SK-N-SH treated with all-trans-retinoic acid at 6 μM for 48 hours (cell line): ENCODE data around the gene SRP72.
A peak's percentile ranks its signal among the peaks of the same experiment; 100 is the strongest.

ENCODE experiments used
- ATAC-seq: fragments of 200-7000 bp; cut with Tn5 transposase; 3 replicates; pipeline ENCODE4 v1.9.1; 2020; ENCODE audit warnings: mild to moderate bottlenecking, moderate library complexity
- ARNTL ChIP-seq: fragments of 450-650 bp; formaldehyde crosslinking; IDR thresholded peaks from 2 replicates; pipeline ENCODE4 v1.5.0; 2020; ENCODE audit warnings: low read depth, mild to moderate bottlenecking, moderate library complexity, borderline replicate concordance
- BACH2 ChIP-seq: fragments of 250-450 bp; sonication (Bioruptor Pico); IDR thresholded peaks from 2 replicates; pipeline ENCODE4 v1.9.0; 2021; ENCODE audit warnings: mild to moderate bottlenecking, borderline replicate concordance
- CREB5 ChIP-seq: fragments of 250-450 bp; sonication (Bioruptor Pico); IDR thresholded peaks from 2 replicates; pipeline ENCODE4 v1.5.1; 2020; ENCODE audit warnings: low read depth, mild to moderate bottlenecking, moderate library complexity
- CSDC2 ChIP-seq: fragments of 250-450 bp; sonication (Bioruptor Pico); IDR thresholded peaks from 2 replicates; pipeline ENCODE4 v1.5.0; 2020; ENCODE audit warnings: mild to moderate bottlenecking, moderate library complexity
- CSRNP3 ChIP-seq: fragments of 250-450 bp; sonication (Bioruptor Pico); IDR thresholded peaks from 2 replicates; pipeline ENCODE4 v1.5.1; 2021; ENCODE audit warnings: mild to moderate bottlenecking, moderate library complexity
- ESRRG ChIP-seq: fragments of 250-450 bp; sonication (Bioruptor Pico); IDR thresholded peaks from 2 replicates; pipeline ENCODE4 v1.6.1; 2021; ENCODE audit warnings: mild to moderate bottlenecking
- GLIS3 ChIP-seq: fragments of 250-450 bp; sonication (Bioruptor Pico); IDR thresholded peaks from 2 replicates; pipeline ENCODE4 v1.5.0; 2020; ENCODE audit warnings: mild to moderate bottlenecking, moderate library complexity
- ISL1 ChIP-seq: fragments of 250-450 bp; sonication (Bioruptor Pico); IDR thresholded peaks from 2 replicates; pipeline ENCODE4 v2.1.2; 2022; ENCODE audit warnings: mild to moderate bottlenecking, moderate library complexity
- OSR1 ChIP-seq: fragments of 250-450 bp; sonication (Bioruptor Pico); IDR thresholded peaks from 2 replicates; pipeline ENCODE4 v1.8.0; 2022; ENCODE audit warnings: moderate library complexity, mild to moderate bottlenecking, inconsistent platforms
- PATZ1 ChIP-seq: fragments of 250-450 bp; sonication (Bioruptor Pico); IDR thresholded peaks from 2 replicates; pipeline ENCODE4 v1.8.0; 2020; ENCODE audit warnings: mild to moderate bottlenecking, moderate library complexity, borderline replicate concordance
- POU6F1 ChIP-seq: fragments of 250-450 bp; sonication (Bioruptor Pico); IDR thresholded peaks from 2 replicates; pipeline ENCODE4 v1.8.0; 2021; ENCODE audit warnings: low read depth, mild to moderate bottlenecking, moderate library complexity, borderline replicate concordance
- PPARA ChIP-seq: fragments of 250-450 bp; sonication (Bioruptor Pico); IDR thresholded peaks from 2 replicates; pipeline ENCODE4 v1.5.0; 2020; ENCODE audit warnings: mild to moderate bottlenecking, borderline replicate concordance
- RARB ChIP-seq: fragments of 250-450 bp; sonication (Bioruptor Pico); IDR thresholded peaks from 2 replicates; pipeline ENCODE4 v1.8.0; 2021; ENCODE audit warnings: mild to moderate bottlenecking, moderate library complexity
- SNAI2 ChIP-seq: fragments of 250-450 bp; sonication (Bioruptor Pico); IDR thresholded peaks from 2 replicates; pipeline ENCODE4 v1.5.0; 2020; ENCODE audit warnings: mild to moderate bottlenecking, moderate library complexity
- TCF4 ChIP-seq: fragments of 250-450 bp; sonication (Bioruptor Pico); IDR thresholded peaks from 2 replicates; pipeline ENCODE4 v1.8.0; 2021; ENCODE audit warnings: mild to moderate bottlenecking, moderate library complexity, borderline replicate concordance
- TOX ChIP-seq: fragments of 250-450 bp; sonication (Bioruptor Pico); IDR thresholded peaks from 2 replicates; pipeline ENCODE4 v1.8.0; 2021; ENCODE audit warnings: mild to moderate bottlenecking, moderate library complexity, borderline replicate concordance
- TSHZ2 ChIP-seq: fragments of 250-450 bp; sonication (Bioruptor Pico); IDR thresholded peaks from 2 replicates; pipeline ENCODE4 v1.5.0; 2020; ENCODE audit warnings: mild to moderate bottlenecking, moderate library complexity
- ZC3H10 ChIP-seq: fragments of 250-450 bp; sonication (Bioruptor Pico); IDR thresholded peaks from 2 replicates; pipeline ENCODE4 v1.5.1; 2021; ENCODE audit warnings: mild to moderate bottlenecking, moderate library complexity
- ZNF565 ChIP-seq: fragments of 450-650 bp; formaldehyde crosslinking; conservative IDR thresholded peaks from 2 replicates; pipeline ENCODE4 v1.5.0; 2020; ENCODE audit warnings: low read depth, mild to moderate bottlenecking, moderate library complexity
- ZNF70 ChIP-seq: fragments of 450-650 bp; formaldehyde crosslinking; IDR thresholded peaks from 2 replicates; pipeline ENCODE4 v1.5.0; 2020; ENCODE audit warnings: mild to moderate bottlenecking, moderate library complexity
- ZNF8 ChIP-seq: fragments of 450-650 bp; formaldehyde crosslinking; IDR thresholded peaks from 2 replicates; pipeline ENCODE4 v1.5.0; 2020; ENCODE audit warnings: mild to moderate bottlenecking, moderate library complexity

SRP72 gene

GRCh38 chr4:56430203-56430602 lies 37.2 kb upstream of the SRP72 start:
- no peak for ATAC-seq
- TF ChIP-seq CSDC2 (no peak), ESRRG (CRISPR knock-in tag) (no peak), PATZ1 (CRISPR knock-in tag) (no peak)

GRCh38 chr4:56433280-56433679 lies 34.1 kb upstream of the SRP72 start:
- TF ChIP-seq TSHZ2 (CRISPR knock-in tag) (no peak), CSRNP3 (CRISPR knock-in tag) (no peak), GLIS3 (CRISPR knock-in tag) (no peak), OSR1 (no peak), CREB5 (CRISPR knock-in tag) (no peak), SNAI2 (CRISPR knock-in tag) (no peak), ZNF565 (CRISPR knock-in tag) (no peak), ZNF8 (CRISPR knock-in tag) (no peak), TOX (CRISPR knock-in tag) (no peak)
- TF ChIP-seq, all 23 proteins: peak for 0
- ATAC-seq: no peak

- TF ChIP-seq POU6F1 (CRISPR knock-in tag) (no peak), TCF4 (CRISPR knock-in tag) (no peak), PATZ1 (CRISPR knock-in tag) (no peak), ISL1 (no peak), ZNF8 (CRISPR knock-in tag) (no peak), ESRRG (CRISPR knock-in tag) (no peak), RARB (CRISPR knock-in tag) (no peak), GLIS3 (CRISPR knock-in tag) (no peak), BACH2 (CRISPR knock-in tag) (no peak), CREB5 (CRISPR knock-in tag) (no peak), OSR1 (no peak), TSHZ2 (CRISPR knock-in tag) (no peak), ZNF70 (no peak), PPARA (CRISPR knock-in tag) (no peak), ZC3H10 (CRISPR knock-in tag) (no peak), ARNTL (CRISPR knock-in tag) (no peak)
Measured at GRCh38 chr4:56434599-56435139, 32.7 kb upstream of the SRP72 start.

More at GRCh38 chr4:56434599-56435139, 32.7 kb upstream of the SRP72 start:
- ATAC-seq: peak; percentile 67
